A549 (cell line): ENCODE data around the gene CRK. TPM values are rescaled to one million over a fixed set of nuclear protein-coding genes. Genes with fewer than 3 reads are reported as not detected.

Source experiments
- ATAC-seq, 2 experiments: fragments of 200-7000 bp in 1 of 2; fragments of >200 bp in 1 of 2; cut with Nextera tagmentation in 1 of 2; cut with Tn5 transposase in 1 of 2; 3 replicates each; pipeline versions ENCODE4 v1.8.0 to v1.9.1; 2018 to 2020; ENCODE audit warnings: mild to moderate bottlenecking in 1 of 2, moderate library complexity in 1 of 2
- CTCF ChIA-PET: fragments of 300-600 bp; sonication (Branson Sonifier 250); formaldehyde crosslinking; extraction: SDS; loops from one replicate; lab custom pipeline; 2021; ENCODE audit warnings: antibody characterized with exemption, inconsistent platforms; lab: Yijun Ruan, JAX
- POLR2A ChIA-PET: fragments of 350-600 bp; formaldehyde crosslinking; extraction: SDS; loops from one replicate; lab custom pipeline; 2021; ENCODE audit warnings: antibody characterized with exemption, inconsistent platforms; lab: Yijun Ruan, JAX
- DNase-seq, 2 experiments: peaks; one replicate each; pipeline versions ENCODE4 v3.0.0 to v3.0.0-alpha.2; 2011 to 2016; ENCODE audit warnings: low read depth in 1 of 2, low spot score in 1 of 2
- FAIRE-seq: peaks from 2 replicates; lab custom pipeline; 2011; peaks lifted over from hg19 to GRCh38; lab: Jason Lieb, UNC
- H3K27ac ChIP-seq, 2 experiments: fragments of >200 bp; sonication (Bioruptor Twin); formaldehyde crosslinking; 3 replicates each; pipeline ENCODE4 v1.5.1; 2016 to 2017
- H3K4me1 ChIP-seq: fragments of >200 bp; sonication (Bioruptor Twin); formaldehyde crosslinking; 3 replicates; pipeline ENCODE4 v1.6.1; 2016
- H3K4me2 ChIP-seq: fragments of >200 bp; sonication (Bioruptor Twin); formaldehyde crosslinking; 3 replicates; pipeline ENCODE4 v1.6.1; 2016
- H3K4me3 ChIP-seq: fragments of >200 bp; sonication (Bioruptor Twin); formaldehyde crosslinking; 3 replicates; pipeline ENCODE4 v1.5.1; 2016
- H3K9me3 ChIP-seq: fragments of >200 bp; sonication (Bioruptor Twin); formaldehyde crosslinking; 3 replicates; pipeline ENCODE4 v1.6.1; 2016
- CBX2 ChIP-seq: fragments of 200-600 bp; sonication (generic); IDR thresholded peaks from 2 replicates; pipeline ENCODE4 v1.6.1; 2016; ENCODE audit warnings: low read depth, mild to moderate bottlenecking, borderline replicate concordance
- CHD2 ChIP-seq: fragments of 150-350 bp; IDR thresholded peaks from 2 replicates; pipeline ENCODE4 v1.6.1; 2014; ENCODE audit warnings: low read length; ENCODE audit not compliant: partially characterized antibody
- E2F6 ChIP-seq: IDR thresholded peaks from 2 replicates; pipeline ENCODE4 v1.6.1; 2012; ENCODE audit warnings: low read depth, borderline replicate concordance
- EHMT2 ChIP-seq: fragments of 200-600 bp; sonication (generic); IDR thresholded peaks from 2 replicates; pipeline ENCODE4 v1.6.1; 2016; ENCODE audit warnings: antibody characterized with exemption, low read depth, mild to moderate bottlenecking, moderate library complexity
- EP300 ChIP-seq, 2 experiments: fragments of >200 bp; sonication (Bioruptor Twin); formaldehyde crosslinking; IDR thresholded peaks; 2 replicates in 1 of 2; 3 replicates in 1 of 2; pipeline ENCODE4 v1.6.1; 2016 to 2017
- FOSB ChIP-seq: fragments of 250-450 bp; sonication (Bioruptor Pico); IDR thresholded peaks from 2 replicates; pipeline ENCODE4 v1.5.0; 2020; ENCODE audit warnings: mild to moderate bottlenecking, moderate library complexity
- FOXS1 ChIP-seq: fragments of 250-450 bp; sonication (Bioruptor Pico); IDR thresholded peaks from 2 replicates; pipeline ENCODE4 v1.5.0; 2020; ENCODE audit warnings: mild to moderate bottlenecking, moderate library complexity
- GATA3 ChIP-seq: IDR thresholded peaks from 2 replicates; pipeline ENCODE4 v1.6.1; 2012; ENCODE audit warnings: borderline replicate concordance
- HDAC2 ChIP-seq: fragments of 200-600 bp; sonication (generic); IDR thresholded peaks from 2 replicates; pipeline ENCODE4 v1.6.1; 2016
- HES2 ChIP-seq: fragments of >200 bp; sonication (Bioruptor Twin); formaldehyde crosslinking; IDR thresholded peaks from 2 replicates; pipeline ENCODE4 v1.6.1; 2016
- HEYL ChIP-seq: fragments of 250-450 bp; sonication (Bioruptor Pico); IDR thresholded peaks from 2 replicates; pipeline ENCODE4 v1.8.0; 2021; ENCODE audit warnings: mild to moderate bottlenecking, moderate library complexity
- HOXA7 ChIP-seq: fragments of 250-450 bp; sonication (Bioruptor Pico); IDR thresholded peaks from 2 replicates; pipeline ENCODE4 v1.5.0; 2020; ENCODE audit warnings: mild to moderate bottlenecking, moderate library complexity
- HOXB13 ChIP-seq: fragments of 250-450 bp; sonication (Bioruptor Pico); IDR thresholded peaks from 2 replicates; pipeline ENCODE4 v1.5.0; 2020; ENCODE audit warnings: low read depth, mild to moderate bottlenecking, moderate library complexity
- MAZ ChIP-seq: fragments of 150-350 bp; IDR thresholded peaks from 2 replicates; pipeline ENCODE4 v1.6.1; 2014; ENCODE audit warnings: antibody characterized with exemption, low read depth, low read length, borderline replicate concordance
- NFE2L2 ChIP-seq: fragments of 150-350 bp; conservative IDR thresholded peaks from 2 replicates; pipeline ENCODE4 v1.6.1; 2014; ENCODE audit warnings: low read length
- NPAS2 ChIP-seq: fragments of 250-450 bp; sonication (Bioruptor Pico); IDR thresholded peaks from 2 replicates; pipeline ENCODE4 v1.8.0; 2022; ENCODE audit warnings: mild to moderate bottlenecking, moderate library complexity, borderline replicate concordance
- PHF8 ChIP-seq: fragments of 200-600 bp; sonication (generic); IDR thresholded peaks from 2 replicates; pipeline ENCODE4 v1.6.1; 2016; ENCODE audit warnings: low read depth, mild to moderate bottlenecking, antibody characterized with exemption, moderate library complexity, borderline replicate concordance
- RCOR1 ChIP-seq: fragments of 150-350 bp; IDR thresholded peaks from 2 replicates; pipeline ENCODE4 v1.6.1; 2014; ENCODE audit warnings: antibody characterized with exemption, low read length, low read depth
- RFX5 ChIP-seq: fragments of 450-650 bp; IDR thresholded peaks from 2 replicates; pipeline ENCODE4 v1.7.1; 2014; ENCODE audit warnings: antibody characterized with exemption, mild to moderate bottlenecking, moderate library complexity
- SREBF2 ChIP-seq: fragments of 450-650 bp; IDR thresholded peaks from 2 replicates; pipeline ENCODE4 v1.6.1; 2014; ENCODE audit warnings: mild to moderate bottlenecking, moderate library complexity
- ZC3H11A ChIP-seq: fragments of 450-650 bp; IDR thresholded peaks from 2 replicates; pipeline ENCODE4 v1.6.1; 2014; ENCODE audit warnings: antibody characterized with exemption, mild to moderate bottlenecking
- ZFP36 ChIP-seq: fragments of 450-650 bp; IDR thresholded peaks from 2 replicates; pipeline ENCODE4 v1.6.1; 2014; ENCODE audit warnings: borderline replicate concordance; ENCODE audit not compliant: partially characterized antibody
- ZSCAN20 ChIP-seq: fragments of 250-450 bp; sonication (Bioruptor Pico); IDR thresholded peaks from 2 replicates; pipeline ENCODE4 v1.8.0; 2022; ENCODE audit warnings: mild to moderate bottlenecking, moderate library complexity
- WGBS: methylation state at CpG from one replicate; pipeline ENCODE4 v1.1.6; 2017; ENCODE audit errors: missing lambda C conversion rate; 5-methylcytosine and 5-hydroxymethylcytosine counted together
- polyA plus RNA-seq, 4 experiments: library from polyadenylated mRNA; depleted of rRNA in 3 of 4; stranded (reverse); fragments of >200 nt; fragmentation: RNase III in 1 of 4; extraction: RNeasy Plus Mini Kit Qiagen cat#74134 plus additional on column Dnase treatment in 1 of 4; gene quantifications; 2 replicates in 3 of 4; 3 replicates in 1 of 4; pipeline ENCODE4 v1.2.3, GENCODE V29; 2011 to 2017
- TF ChIP-seq, protein P1 (sequence below): IDR thresholded peaks from 2 replicates; pipeline ENCODE4 v1.6.1; 2012
- TF ChIP-seq, protein P2 (sequence below): fragments of >200 bp; sonication (Bioruptor Twin); formaldehyde crosslinking; IDR thresholded peaks from 3 replicates; pipeline ENCODE4 v1.5.1; 2016
- TF ChIP-seq, protein P3 (sequence below): IDR thresholded peaks from 2 replicates; pipeline ENCODE4 v1.6.1; 2012

Gene CRK
- polyA plus RNA-seq, 2 of the 4 experiments (the other 2 are of a cell fraction): 76.5 to 124 TPM

GRCh38 chr17:1471490-1471889 lies 15.5 kb upstream of the CRK start:
- Histone ChIP-seq H3K4me1 (no peaks in the 10 kb centered on the region), H3K9me3 (no peaks in the 10 kb centered on the region), H3K4me2 (no peak overlapping the region), H3K27ac (no peak overlapping the region), H3K4me3 (no peak overlapping the region)
- no peak for FAIRE-seq
- TF ChIP-seq NPAS2 (no peak), PHF8 (no peak)
- TF ChIP-seq, protein P1, sequence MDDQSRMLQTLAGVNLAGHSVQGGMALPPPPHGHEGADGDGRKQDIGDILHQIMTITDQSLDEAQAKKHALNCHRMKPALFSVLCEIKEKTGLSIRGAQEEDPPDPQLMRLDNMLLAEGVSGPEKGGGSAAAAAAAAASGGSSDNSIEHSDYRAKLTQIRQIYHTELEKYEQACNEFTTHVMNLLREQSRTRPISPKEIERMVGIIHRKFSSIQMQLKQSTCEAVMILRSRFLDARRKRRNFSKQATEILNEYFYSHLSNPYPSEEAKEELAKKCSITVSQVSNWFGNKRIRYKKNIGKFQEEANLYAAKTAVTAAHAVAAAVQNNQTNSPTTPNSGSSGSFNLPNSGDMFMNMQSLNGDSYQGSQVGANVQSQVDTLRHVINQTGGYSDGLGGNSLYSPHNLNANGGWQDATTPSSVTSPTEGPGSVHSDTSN: no peak
- ATAC-seq: no peak
- CTCF ChIA-PET: interaction anchor here (0.9 to 2.9 kb wide), 3 partner anchors 10 to 140 kb away, joined by 3 to 17 read pairs (median 8); no protein-coding TSS in a partner anchor
- no peak for DNase-seq
- WGBS: 96% methylated on average over 14 of the region's 15 CpGs
- POLR2A ChIA-PET: no interaction called here

GRCh38 chr17:1470755-1471462 lies 14.9 kb upstream of the CRK start:
- H3K4me3 ChIP-seq: no peak overlapping the region
- H3K9me3 ChIP-seq: no peaks in the 10 kb centered on the region
- ChIA-PET CTCF (interaction anchor here (2.1 to 2.9 kb wide), 2 partner anchors 10 to 105 kb away, joined by 8 to 17 read pairs; no protein-coding TSS in a partner anchor), POLR2A (no interaction called here)
- no peaks in the 10 kb centered on the region for H3K4me1 ChIP-seq
- DNase-seq (no peak), FAIRE-seq (no peak), ATAC-seq (no peak)
- H3K27ac ChIP-seq: no peak overlapping the region
- no peak overlapping the region for H3K4me2 ChIP-seq
- 87% methylated on average over 25 of the region's 25 CpGs for whole genome bisulfite sequencing
- TF ChIP-seq HOXB13 (CRISPR knock-in tag) (no peak), HES2 (no peak), EP300 (IDR thresholded peaks at IDR 0.05) (no peak), HDAC2 (no peak), RCOR1 (no peak), GATA3 (no peak), RFX5 (no peak), ZC3H11A (no peak), FOXS1 (no peak), MAZ (no peak), ZFP36 (no peak), HOXA7 (CRISPR knock-in tag) (no peak), E2F6 (no peak), EHMT2 (no peak)
- TF ChIP-seq, protein P2, sequence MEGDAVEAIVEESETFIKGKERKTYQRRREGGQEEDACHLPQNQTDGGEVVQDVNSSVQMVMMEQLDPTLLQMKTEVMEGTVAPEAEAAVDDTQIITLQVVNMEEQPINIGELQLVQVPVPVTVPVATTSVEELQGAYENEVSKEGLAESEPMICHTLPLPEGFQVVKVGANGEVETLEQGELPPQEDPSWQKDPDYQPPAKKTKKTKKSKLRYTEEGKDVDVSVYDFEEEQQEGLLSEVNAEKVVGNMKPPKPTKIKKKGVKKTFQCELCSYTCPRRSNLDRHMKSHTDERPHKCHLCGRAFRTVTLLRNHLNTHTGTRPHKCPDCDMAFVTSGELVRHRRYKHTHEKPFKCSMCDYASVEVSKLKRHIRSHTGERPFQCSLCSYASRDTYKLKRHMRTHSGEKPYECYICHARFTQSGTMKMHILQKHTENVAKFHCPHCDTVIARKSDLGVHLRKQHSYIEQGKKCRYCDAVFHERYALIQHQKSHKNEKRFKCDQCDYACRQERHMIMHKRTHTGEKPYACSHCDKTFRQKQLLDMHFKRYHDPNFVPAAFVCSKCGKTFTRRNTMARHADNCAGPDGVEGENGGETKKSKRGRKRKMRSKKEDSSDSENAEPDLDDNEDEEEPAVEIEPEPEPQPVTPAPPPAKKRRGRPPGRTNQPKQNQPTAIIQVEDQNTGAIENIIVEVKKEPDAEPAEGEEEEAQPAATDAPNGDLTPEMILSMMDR: no peak

- FAIRE-seq (no peak), ATAC-seq (no peak), DNase-seq (no peak)
- H3K4me3 ChIP-seq: no peak overlapping the region
- ChIA-PET POLR2A (no interaction called here), CTCF (interaction anchor here (1.0 to 2.9 kb wide), 3 partner anchors 9 to 105 kb away, joined by 3 to 17 read pairs (median 3); partner anchors contain the start of gene INPP5K)
- H3K4me2 ChIP-seq: no peak overlapping the region
- no peak overlapping the region for H3K27ac ChIP-seq
- 95% methylated on average over 28 of the region's 33 CpGs for WGBS
- no peaks in the 10 kb centered on the region for H3K4me1 ChIP-seq
- no peaks in the 10 kb centered on the region for H3K9me3 ChIP-seq
- TF ChIP-seq GATA3 (no peak), HES2 (no peak), RFX5 (no peak), SREBF2 (no peak), ZSCAN20 (CRISPR knock-in tag) (no peak), HEYL (CRISPR knock-in tag) (no peak), FOSB (CRISPR knock-in tag) (no peak), CBX2 (no peak), EHMT2 (no peak), CHD2 (no peak), NFE2L2 (no peak)
- TF ChIP-seq, protein P3, sequence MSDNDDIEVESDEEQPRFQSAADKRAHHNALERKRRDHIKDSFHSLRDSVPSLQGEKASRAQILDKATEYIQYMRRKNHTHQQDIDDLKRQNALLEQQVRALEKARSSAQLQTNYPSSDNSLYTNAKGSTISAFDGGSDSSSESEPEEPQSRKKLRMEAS: no peak
- TF ChIP-seq, protein P2: no peak
Observed at GRCh38 chr17:1470071-1470754, 14.2 kb upstream of the CRK start.
